Upper lobe of right lung (tissue), 1 donor: Measurements from ENCODE around the gene CRYL1. TPM values are rescaled to one million over a fixed set of nuclear protein-coding genes. Genes with fewer than 3 reads are reported as not detected.

ENCODE experiments used
- ATAC-seq: fragments of 200-7000 bp; cut with Tn5 transposase; one replicate; pipeline ENCODE4 v1.9.1; 2020; ENCODE audit warnings: mild to moderate bottlenecking, moderate library complexity
- DNase-seq: peaks from one replicate; pipeline ENCODE4 v3.0.0-alpha.2; 2020
- H3K27ac ChIP-seq: fragments of 200-600 bp; one replicate; pipeline ENCODE4 v1.8.0; 2022
- H3K27me3 ChIP-seq: fragments of 200-600 bp; one replicate; pipeline ENCODE4 v1.8.0; 2022; ENCODE audit warnings: mild to moderate bottlenecking
- H3K36me3 ChIP-seq: fragments of 200-600 bp; one replicate; pipeline ENCODE4 v1.8.0; 2022
- H3K4me1 ChIP-seq: fragments of 200-600 bp; one replicate; pipeline ENCODE4 v1.8.0; 2022
- H3K4me3 ChIP-seq: fragments of 200-600 bp; one replicate; pipeline ENCODE4 v1.8.0; 2022; ENCODE audit warnings: mild to moderate bottlenecking
- H3K9me3 ChIP-seq: fragments of 200-600 bp; one replicate; pipeline ENCODE4 v1.8.0; 2022
- intact Hi-C: fragments of 100-400 bp; cut with DNase I; formaldehyde crosslinking; loops from one replicate; pipeline ENCODE4 v1.11.0; 2022
- total RNA-seq: library from RNA; stranded (reverse); fragmentation: NEBNext Ultra II Directional; extraction: Animal tissue kit (Norgen Biotek cat#: 25700); gene quantifications from one replicate; pipeline ENCODE4 v1.2.1, GENCODE V29; 2021
- TF ChIP-seq, protein P1 (sequence below): fragments of 200-600 bp; IDR thresholded peaks from one replicate; pipeline ENCODE4 v1.8.0; 2022; ENCODE audit warnings: antibody characterized with exemption
- donor health status: DM: no; HTN: yes; CAD: no; lungs with severe emphysema.

The CRYL1 gene
- total RNA-seq, 1 donor from 2014 or later, result 28.5 TPM

GRCh38 chr13:20418953-20419352 lies 106.7 kb downstream of the CRYL1 start:
- Histone ChIP-seq H3K27me3 (no peaks in the 10 kb centered on the region), H3K27ac (no peak overlapping the region)

DNA sequence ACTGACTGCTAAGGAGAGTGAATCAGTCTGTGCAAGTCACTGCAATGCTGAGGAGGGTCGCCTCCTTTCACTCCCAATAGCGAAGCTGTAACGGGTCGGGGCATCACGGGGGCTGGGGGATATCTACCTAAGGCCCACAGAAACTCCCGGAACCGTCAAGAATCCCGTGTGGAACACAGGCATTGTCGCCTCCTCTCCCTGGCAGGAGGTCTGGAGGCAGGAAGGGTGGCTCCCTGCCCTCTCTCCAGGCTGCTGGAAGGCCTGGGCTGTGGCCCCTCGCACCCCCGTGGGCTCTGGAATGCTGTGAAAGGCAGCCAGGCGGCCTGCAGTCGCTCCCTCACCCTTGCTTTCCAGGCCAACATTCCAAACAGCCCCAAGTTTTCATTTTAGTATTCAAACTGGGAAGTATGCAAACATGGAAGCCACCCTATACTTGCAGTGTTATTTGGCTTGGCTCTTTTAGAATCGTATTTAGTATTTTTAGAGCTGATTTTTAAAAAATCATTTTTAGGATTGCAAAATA lies 109.4 kb downstream of the CRYL1 start:
- Histone ChIP-seq H3K4me1 (peaks cover 11% of the 10 kb centered on the region), H3K9me3 (no peaks in the 10 kb centered on the region), H3K27me3 (no peaks in the 10 kb centered on the region), H3K36me3 (no peaks in the 10 kb centered on the region), H3K27ac (no peak overlapping the region), H3K4me3 (no peak overlapping the region)
- TF ChIP-seq, protein P1, sequence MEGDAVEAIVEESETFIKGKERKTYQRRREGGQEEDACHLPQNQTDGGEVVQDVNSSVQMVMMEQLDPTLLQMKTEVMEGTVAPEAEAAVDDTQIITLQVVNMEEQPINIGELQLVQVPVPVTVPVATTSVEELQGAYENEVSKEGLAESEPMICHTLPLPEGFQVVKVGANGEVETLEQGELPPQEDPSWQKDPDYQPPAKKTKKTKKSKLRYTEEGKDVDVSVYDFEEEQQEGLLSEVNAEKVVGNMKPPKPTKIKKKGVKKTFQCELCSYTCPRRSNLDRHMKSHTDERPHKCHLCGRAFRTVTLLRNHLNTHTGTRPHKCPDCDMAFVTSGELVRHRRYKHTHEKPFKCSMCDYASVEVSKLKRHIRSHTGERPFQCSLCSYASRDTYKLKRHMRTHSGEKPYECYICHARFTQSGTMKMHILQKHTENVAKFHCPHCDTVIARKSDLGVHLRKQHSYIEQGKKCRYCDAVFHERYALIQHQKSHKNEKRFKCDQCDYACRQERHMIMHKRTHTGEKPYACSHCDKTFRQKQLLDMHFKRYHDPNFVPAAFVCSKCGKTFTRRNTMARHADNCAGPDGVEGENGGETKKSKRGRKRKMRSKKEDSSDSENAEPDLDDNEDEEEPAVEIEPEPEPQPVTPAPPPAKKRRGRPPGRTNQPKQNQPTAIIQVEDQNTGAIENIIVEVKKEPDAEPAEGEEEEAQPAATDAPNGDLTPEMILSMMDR, result no peak
- ATAC-seq (no peak), DNase-seq (no peak)
- intact Hi-C loops, result no loop called here

More at GRCh38 chr13:20418953-20419352, 106.7 kb downstream of the CRYL1 start:
- TF ChIP-seq, protein P1, result no peak
- no peaks in the 10 kb centered on the region for H3K36me3 ChIP-seq
- H3K4me3 ChIP-seq, result no peak overlapping the region
- ATAC-seq (no peak), DNase-seq (no peak)
- H3K4me1 ChIP-seq, result peaks cover 7% of the 10 kb centered on the region
- intact Hi-C loops, result no loop called here
- no peaks in the 10 kb centered on the region for H3K9me3 ChIP-seq

- intact Hi-C loops, result no loop called here
- Histone ChIP-seq H3K4me1 (peaks cover 12% of the 10 kb centered on the region), H3K9me3 (no peaks in the 10 kb centered on the region), H3K36me3 (no peaks in the 10 kb centered on the region), H3K27me3 (no peaks in the 10 kb centered on the region), H3K27ac (no peak overlapping the region), H3K4me3 (no peak overlapping the region)
- no peak for DNase-seq
- TF ChIP-seq, protein P1, result no peak
- no peak for ATAC-seq
Observed at GRCh38 chr13:20415694-20416107, 110.0 kb downstream of the CRYL1 start.

GRCh38 chr13:20415306-20415679 lies 110.4 kb downstream of the CRYL1 start:
- ATAC-seq, result no peak
- H3K36me3 ChIP-seq, result no peaks in the 10 kb centered on the region
- H3K4me1 ChIP-seq, result peaks cover 12% of the 10 kb centered on the region
- no peak overlapping the region for H3K4me3 ChIP-seq
- intact Hi-C loops, result no loop called here
- no peaks in the 10 kb centered on the region for H3K27me3 ChIP-seq
- H3K9me3 ChIP-seq, result no peaks in the 10 kb centered on the region
- TF ChIP-seq, protein P1, result no peak
- H3K27ac ChIP-seq, result no peak overlapping the region
- DNase-seq, result no peak

- H3K27ac ChIP-seq, result no peak overlapping the region
- peaks cover 6% of the 10 kb centered on the region for H3K4me1 ChIP-seq
- intact Hi-C loops, result no loop called here
- H3K9me3 ChIP-seq, result no peaks in the 10 kb centered on the region
- H3K4me3 ChIP-seq, result no peak overlapping the region
- DNase-seq (no peak), ATAC-seq (peak; percentile 4)
- no peaks in the 10 kb centered on the region for H3K36me3 ChIP-seq
- TF ChIP-seq, protein P1, result no peak
- H3K27me3 ChIP-seq, result no peaks in the 10 kb centered on the region
Observed at GRCh38 chr13:20414546-20415305, 110.9 kb downstream of the CRYL1 start.
